GM12892 (cell line): Measurements from ENCODE around the gene RAD51AP2.

ENCODE experiments used
- DNase-seq: peaks from one replicate; pipeline ENCODE4 v3.0.0; 2011; ENCODE audit not compliant: insufficient read length
- FAIRE-seq: peaks from 2 replicates; lab custom pipeline; 2011; peaks lifted over from hg19 to GRCh38; lab: Jason Lieb, UNC
- POLR2A ChIP-seq: IDR thresholded peaks from 2 replicates; pipeline ENCODE4 v1.6.1; 2011; ENCODE audit warnings: low read depth, low read length, control low read depth
- POLR2AphosphoS5 ChIP-seq: IDR thresholded peaks from 2 replicates; pipeline ENCODE4 v1.6.1; 2011; ENCODE audit warnings: low read depth, low read length, control low read depth
- TAF1 ChIP-seq: IDR thresholded peaks from 2 replicates; pipeline ENCODE4 v1.6.1; 2011; ENCODE audit warnings: low read depth, mild to moderate bottlenecking, control low read depth, low read length, borderline replicate concordance

Gene RAD51AP2

GRCh38 chr2:17479875-17480274 lies 38.4 kb downstream of the RAD51AP2 start:
- no peak for TF ChIP-seq POLR2A
- no peak for TF ChIP-seq TAF1
- TF ChIP-seq POLR2AphosphoS5, result no peak
- DNase-seq (no peak), FAIRE-seq (no peak)

GRCh38 chr2:17476830-17477229 lies 41.4 kb downstream of the RAD51AP2 start:
- TF ChIP-seq POLR2A, result no peak
- FAIRE-seq (no peak), DNase-seq (no peak)

DNA sequence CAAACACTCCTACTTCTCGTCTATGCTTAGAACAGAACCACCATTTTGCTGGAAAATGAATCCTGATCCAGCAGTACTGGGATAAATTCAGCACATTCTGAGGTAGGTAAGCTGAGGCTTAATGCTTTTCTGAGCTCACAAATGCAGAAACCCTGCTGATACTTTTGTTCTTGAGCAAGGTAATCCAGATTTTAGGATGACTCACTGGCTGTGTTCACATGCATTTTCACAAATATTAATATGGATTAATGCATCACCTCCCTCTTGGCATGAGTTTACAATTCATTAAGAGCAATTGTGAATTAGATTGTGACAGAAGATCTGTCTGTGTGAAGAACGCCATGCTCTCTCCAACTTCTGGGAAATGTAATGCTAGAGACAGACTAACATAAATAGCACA lies 42.2 kb downstream of the RAD51AP2 start:
- TF ChIP-seq POLR2A (no peak), TAF1 (no peak), POLR2AphosphoS5 (no peak)
- no peak for DNase-seq
- FAIRE-seq, result peak; percentile 27

DNA sequence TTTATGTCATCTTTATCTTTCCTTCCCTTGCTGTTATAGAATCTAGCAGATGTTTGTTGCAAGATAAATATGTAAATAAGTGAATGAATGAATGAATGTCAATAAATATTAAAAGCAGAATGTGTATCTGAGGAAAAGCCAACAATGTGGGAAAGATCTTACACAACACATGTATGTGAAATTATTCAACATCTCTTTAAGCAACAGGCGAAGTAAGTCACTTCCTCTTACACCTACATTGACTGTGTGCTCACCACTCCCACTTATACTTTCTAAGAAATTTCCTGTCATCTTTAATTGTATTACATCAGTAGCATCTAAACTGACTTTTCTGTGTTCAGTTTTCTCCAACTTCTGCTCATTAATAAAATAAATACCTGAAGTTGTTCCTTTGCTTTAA lies 43.0 kb downstream of the RAD51AP2 start:
- FAIRE-seq, result no peak
- no peak for DNase-seq

DNA sequence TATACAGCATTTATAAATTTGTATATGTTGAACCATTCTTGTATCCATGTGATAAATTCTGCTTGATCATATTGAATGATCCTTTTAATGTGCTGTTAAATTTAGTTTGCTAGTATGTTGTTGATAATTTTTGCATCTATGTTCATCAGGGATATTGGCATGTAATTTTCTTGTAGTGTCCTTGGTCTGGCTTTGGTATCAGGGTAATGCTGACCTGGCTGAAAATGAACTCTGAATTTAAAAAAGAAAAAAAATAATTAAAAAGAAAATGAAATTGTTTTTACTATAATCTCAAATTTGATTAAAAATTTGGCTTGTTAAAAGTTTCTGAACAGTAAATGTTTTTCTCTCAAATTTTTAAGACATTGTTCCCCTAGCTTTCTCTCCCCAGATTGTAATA lies 46.3 kb downstream of the RAD51AP2 start:
- FAIRE-seq (no peak), DNase-seq (no peak)
- TF ChIP-seq POLR2AphosphoS5 (no peak), TAF1 (no peak), POLR2A (no peak)

More for the DNA sequence above, 43.0 kb downstream of the RAD51AP2 start:
- TF ChIP-seq POLR2A, result no peak

DNA sequence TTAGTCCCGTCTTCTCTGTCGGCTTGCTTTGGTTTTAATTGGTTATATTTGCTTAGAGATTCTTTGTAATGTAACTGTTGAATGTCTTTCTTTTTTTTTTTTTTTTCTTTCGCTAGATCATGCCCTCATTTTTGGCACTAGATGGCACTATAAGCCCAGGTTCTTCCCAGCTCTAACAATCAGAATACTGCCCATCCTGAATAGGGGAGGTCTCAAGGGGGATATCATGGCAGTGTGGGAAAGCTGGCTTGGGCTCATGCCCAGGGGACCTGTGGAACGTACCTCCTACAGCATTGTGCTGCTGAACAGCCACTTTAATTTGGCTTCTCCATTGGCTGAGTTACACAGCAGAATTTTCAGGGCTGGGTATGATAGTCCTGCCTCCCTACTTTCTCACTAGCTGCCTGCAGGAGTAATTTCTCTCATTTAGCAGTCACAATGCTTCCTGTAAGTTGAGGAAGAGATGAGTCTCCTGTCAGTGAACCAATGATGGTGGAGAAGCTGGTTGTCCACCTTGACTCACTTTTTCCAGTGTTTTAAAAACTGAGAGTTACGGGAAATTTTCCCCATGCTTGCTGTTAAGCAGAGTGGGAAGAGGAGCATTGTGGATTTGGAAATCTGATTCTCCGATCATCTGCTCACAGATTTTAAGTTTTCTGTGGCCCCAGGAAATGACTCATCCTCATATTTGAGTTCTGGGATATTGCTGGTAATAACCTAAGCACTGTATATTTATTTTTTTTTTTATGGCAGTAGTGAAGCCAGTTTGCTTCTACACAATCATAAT lies 47.2 kb downstream of the RAD51AP2 start:
- FAIRE-seq, result no peak
- no peak for DNase-seq
- TF ChIP-seq POLR2A, result no peak
- TF ChIP-seq POLR2AphosphoS5, result no peak
- TF ChIP-seq TAF1, result no peak

GRCh38 chr2:17461087-17461475 lies 57.2 kb downstream of the RAD51AP2 start:
- no peak for DNase-seq

More at GRCh38 chr2:17461087-17461475, 57.2 kb downstream of the RAD51AP2 start:
- TF ChIP-seq POLR2A (no peak), TAF1 (no peak), POLR2AphosphoS5 (no peak)
- no peak for FAIRE-seq
